Tibial nerve (tissue), 4 donors: ENCODE data around the gene TENM4. TPM values are rescaled to one million over a fixed set of nuclear protein-coding genes. Genes with fewer than 3 reads are reported as not detected.
"Not testable (repeated sequence)": the region's sequence is repeated elsewhere in the genome, so short reads cannot be mapped to it uniquely, and the experiment has no call there.

Source experiments
- DNase-seq, 2 donors: peaks; one replicate each; pipeline ENCODE4 v3.0.0-alpha.2; 2019; ENCODE audit warnings: low spot score in 2 of 2
- H3K27ac ChIP-seq, 4 donors: fragments of 200-600 bp; sonication (generic) in 3 of 4; one replicate each; pipeline ENCODE4 v1.5.1; 2017 to 2019; ENCODE audit warnings: mild to moderate bottlenecking in 1 of 4
- H3K27me3 ChIP-seq, 2 donors: fragments of 200-600 bp; sonication (generic) in 1 of 2; one replicate each; pipeline versions ENCODE4 v1.5.1 to v1.6.0; 2017 to 2019
- H3K36me3 ChIP-seq, 3 donors: fragments of 200-600 bp; sonication (generic); one replicate each; pipeline ENCODE4 v1.5.1; 2018 to 2019
- H3K4me1 ChIP-seq, 4 donors: fragments of 200-600 bp; sonication (generic) in 3 of 4; one replicate each; pipeline ENCODE4 v1.5.1; 2017 to 2019
- H3K4me3 ChIP-seq, 4 donors: fragments of 200-600 bp; sonication (generic) in 3 of 4; one replicate each; pipeline ENCODE4 v1.5.1; 2017 to 2019; ENCODE audit warnings: mild to moderate bottlenecking in 1 of 4, moderate library complexity in 1 of 4
- H3K9me3 ChIP-seq, 4 donors: fragments of 200-600 bp; sonication (generic) in 3 of 4; one replicate each; pipeline ENCODE4 v1.5.1; 2017 to 2019
- EP300 ChIP-seq, 2 donors: sonication (generic); formaldehyde crosslinking; IDR thresholded peaks; one replicate each; pipeline ENCODE4 v1.6.1; 2017; ENCODE audit warnings: antibody characterized with exemption in 2 of 2, mild to moderate bottlenecking in 1 of 2
- POLR2A ChIP-seq, 2 donors: fragments of 450-650 bp; IDR thresholded peaks; one replicate each; pipeline ENCODE4 v1.6.1; 2017; ENCODE audit warnings: antibody characterized with exemption in 2 of 2, mild to moderate bottlenecking in 2 of 2, moderate library complexity in 2 of 2
- WGBS, 2 donors: methylation state at CpG; one replicate each; pipeline ENCODE4 v1.1.5; 2018; 5-methylcytosine and 5-hydroxymethylcytosine counted together
- total RNA-seq, 4 donors: library from RNA; depleted of rRNA; stranded (reverse); fragments of >200 nt; gene quantifications; one replicate each; pipeline ENCODE4 v1.1.0, GENCODE V29; 2016
- TF ChIP-seq, protein P1 (sequence below), 5 experiments: fragments of 200-600 bp in 3 of 5; fragments of 450-650 bp in 2 of 5; sonication (generic) in 3 of 5; IDR thresholded peaks; one replicate each; pipeline ENCODE4 v1.5.1; 2016 to 2019; ENCODE audit warnings: antibody characterized with exemption in 5 of 5, mild to moderate bottlenecking in 3 of 5, moderate library complexity in 2 of 5

TENM4 gene
- total RNA-seq, 4 donors from 2014 or later: 15.3 to 36.3 (median 19.6) TPM

DNA sequence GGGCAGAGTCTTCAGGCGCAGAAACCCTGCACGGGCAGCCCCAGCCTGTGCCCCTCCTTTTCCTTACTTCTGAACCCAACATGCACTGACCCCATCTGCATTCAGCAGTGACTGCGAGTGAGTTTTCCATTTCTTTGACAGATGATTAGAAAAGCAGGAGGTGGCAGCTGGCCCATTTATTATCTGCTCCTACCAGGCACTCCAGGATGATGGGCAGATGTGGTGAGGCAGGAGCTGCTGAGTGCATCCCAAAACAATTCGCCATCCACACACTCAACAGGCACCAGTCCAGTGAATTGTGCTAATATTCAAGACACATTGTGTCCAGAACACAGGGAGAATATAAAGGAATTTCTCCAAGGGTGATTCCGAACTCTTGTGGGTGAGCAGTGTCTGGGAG, 208.5 kb downstream of the TENM4 start:
- TF ChIP-seq EP300 (IDR thresholded peaks at IDR 0.05): no peak
- TF ChIP-seq, protein P1, sequence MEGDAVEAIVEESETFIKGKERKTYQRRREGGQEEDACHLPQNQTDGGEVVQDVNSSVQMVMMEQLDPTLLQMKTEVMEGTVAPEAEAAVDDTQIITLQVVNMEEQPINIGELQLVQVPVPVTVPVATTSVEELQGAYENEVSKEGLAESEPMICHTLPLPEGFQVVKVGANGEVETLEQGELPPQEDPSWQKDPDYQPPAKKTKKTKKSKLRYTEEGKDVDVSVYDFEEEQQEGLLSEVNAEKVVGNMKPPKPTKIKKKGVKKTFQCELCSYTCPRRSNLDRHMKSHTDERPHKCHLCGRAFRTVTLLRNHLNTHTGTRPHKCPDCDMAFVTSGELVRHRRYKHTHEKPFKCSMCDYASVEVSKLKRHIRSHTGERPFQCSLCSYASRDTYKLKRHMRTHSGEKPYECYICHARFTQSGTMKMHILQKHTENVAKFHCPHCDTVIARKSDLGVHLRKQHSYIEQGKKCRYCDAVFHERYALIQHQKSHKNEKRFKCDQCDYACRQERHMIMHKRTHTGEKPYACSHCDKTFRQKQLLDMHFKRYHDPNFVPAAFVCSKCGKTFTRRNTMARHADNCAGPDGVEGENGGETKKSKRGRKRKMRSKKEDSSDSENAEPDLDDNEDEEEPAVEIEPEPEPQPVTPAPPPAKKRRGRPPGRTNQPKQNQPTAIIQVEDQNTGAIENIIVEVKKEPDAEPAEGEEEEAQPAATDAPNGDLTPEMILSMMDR (IDR thresholded peaks at IDR 0.05): no peak
- no peak for TF ChIP-seq POLR2A (IDR thresholded peaks at IDR 0.05)
- Histone ChIP-seq H3K27ac (no peak overlapping the region), H3K36me3 (no peaks in the 10 kb centered on the region), H3K4me3 (no peak overlapping the region), H3K9me3 (no peaks in the 10 kb centered on the region), H3K4me1 (peaks cover 0 to 10% (median 0%) of the 10 kb centered on the region in 4 donors), H3K27me3 (no peaks in the 10 kb centered on the region)
- DNase-seq: no peak
- WGBS, 2 donors: 81% methylated on average over 5 of the region's 5 CpGs

DNA sequence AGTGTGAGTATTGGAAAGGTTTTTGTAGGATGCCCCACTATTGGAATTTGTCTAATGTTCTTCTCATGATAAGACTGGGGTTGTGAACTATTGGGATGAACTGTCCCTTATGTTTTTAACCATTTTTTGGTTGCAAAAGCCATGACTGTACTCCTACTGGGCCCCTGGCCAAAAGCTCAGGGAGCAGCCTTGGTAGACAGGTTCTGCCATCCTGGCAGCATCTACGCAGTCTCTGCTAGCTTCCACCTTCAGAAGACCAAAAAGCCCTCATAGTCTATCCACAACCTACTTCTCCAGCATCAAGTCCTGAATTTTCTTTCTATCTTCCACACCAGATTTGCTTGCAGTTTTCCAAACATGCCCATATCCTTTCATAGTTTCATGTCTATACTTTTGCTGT, 211.8 kb downstream of the TENM4 start:
- no peak overlapping the region for H3K4me3 ChIP-seq
- no peaks in the 10 kb centered on the region for H3K9me3 ChIP-seq
- H3K4me1 ChIP-seq: peaks cover 0 to 5% (median 0%) of the 10 kb centered on the region in 4 donors
- no peak for DNase-seq
- H3K36me3 ChIP-seq: no peaks in the 10 kb centered on the region
- no peak overlapping the region for H3K27ac ChIP-seq
- 97 to 100% methylated on average over 1 of the region's 1 CpG for WGBS, 2 donors
- H3K27me3 ChIP-seq: no peaks in the 10 kb centered on the region
- TF ChIP-seq, protein P1 (IDR thresholded peaks at IDR 0.05): no peak
- TF ChIP-seq EP300 (IDR thresholded peaks at IDR 0.05): no peak
- TF ChIP-seq POLR2A (IDR thresholded peaks at IDR 0.05): no peak

DNA sequence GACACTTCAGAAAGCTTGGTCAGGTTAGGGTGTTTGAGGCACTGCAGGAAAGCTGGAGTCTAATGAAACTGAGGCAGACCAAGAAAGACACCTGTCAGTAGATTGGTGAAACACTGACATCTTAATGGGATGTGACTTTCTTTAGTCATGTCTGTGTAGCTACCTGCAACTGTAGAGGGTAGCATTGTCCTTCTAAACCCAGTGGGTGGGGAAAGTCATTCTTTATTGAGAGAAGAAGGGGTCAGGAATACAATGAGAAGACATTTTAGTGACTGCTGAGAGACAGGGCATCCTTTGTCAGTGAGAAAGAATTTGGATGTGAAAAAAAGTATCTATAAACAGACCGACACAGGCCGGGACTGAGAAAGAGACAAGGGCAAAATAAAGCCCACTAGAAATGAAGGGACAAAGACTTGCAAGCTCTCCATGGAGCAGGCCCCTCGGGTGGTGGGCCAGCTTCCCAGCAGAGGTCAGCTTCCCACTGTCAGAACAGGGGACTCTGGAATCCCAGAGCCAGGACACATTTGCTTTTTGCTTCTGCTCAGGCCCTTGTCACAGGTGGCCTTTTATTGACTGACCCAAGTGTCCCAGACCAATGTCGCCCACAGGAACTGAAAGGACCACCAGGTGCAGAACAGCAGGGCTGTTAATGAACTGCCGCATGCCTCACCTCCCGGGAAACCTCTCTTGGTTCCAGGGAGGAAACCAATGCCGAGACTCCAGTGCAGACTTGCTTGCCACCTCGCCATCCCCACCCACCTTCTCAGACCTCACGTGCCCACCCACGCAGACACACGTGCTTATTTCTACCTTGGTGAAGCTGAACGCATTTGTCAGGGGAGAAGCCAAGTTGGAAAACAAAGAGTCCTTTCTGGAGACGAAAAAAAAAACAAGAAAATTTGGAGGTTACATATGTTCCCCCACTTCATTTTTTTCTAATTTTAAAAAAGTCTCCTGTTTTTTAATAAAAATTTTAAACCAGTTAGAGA, 212.8 kb downstream of the TENM4 start:
- 54 to 57% methylated on average over 12 to 13 of the region's 13 CpGs for WGBS, 2 donors

DNA sequence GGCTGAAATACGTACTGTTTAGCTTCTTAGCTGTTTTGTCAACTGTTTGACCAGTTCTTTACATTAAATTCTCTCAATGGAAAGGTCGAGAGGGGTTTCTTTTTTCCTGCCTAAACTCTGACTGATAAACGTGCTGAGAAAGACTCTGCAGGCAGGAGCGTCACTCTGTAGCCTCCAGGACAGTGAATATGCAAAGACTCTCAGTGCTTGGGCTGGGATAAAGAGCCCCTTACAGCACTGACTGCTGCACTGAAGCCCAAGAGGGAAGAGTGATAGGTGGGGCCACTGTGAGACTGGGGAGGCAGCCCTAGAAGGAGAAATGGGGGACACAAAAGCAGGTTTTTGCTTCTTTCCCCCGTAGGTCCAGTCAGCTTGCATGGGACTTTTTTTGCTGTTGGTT, 213.5 kb downstream of the TENM4 start:
- Histone ChIP-seq H3K4me1 (peaks cover 0 to 5% (median 0%) of the 10 kb centered on the region in 4 donors), H3K4me3 (no peak overlapping the region), H3K9me3 (no peaks in the 10 kb centered on the region), H3K27me3 (no peaks in the 10 kb centered on the region), H3K36me3 (no peaks in the 10 kb centered on the region), H3K27ac (no peak overlapping the region)
- TF ChIP-seq, protein P1 (IDR thresholded peaks at IDR 0.05): no peak
- no peak for DNase-seq
- 62 to 67% methylated on average over 5 of the region's 5 CpGs for WGBS, 2 donors

More for the DNA sequence above, 212.8 kb downstream of the TENM4 start:
- H3K4me3 ChIP-seq: no peak overlapping the region
- H3K27me3 ChIP-seq: no peaks in the 10 kb centered on the region
- no peaks in the 10 kb centered on the region for H3K36me3 ChIP-seq
- H3K27ac ChIP-seq: no peak overlapping the region
- no peak for DNase-seq
- no peaks in the 10 kb centered on the region for H3K9me3 ChIP-seq
- H3K4me1 ChIP-seq: peaks cover 0 to 5% (median 0%) of the 10 kb centered on the region in 4 donors
- TF ChIP-seq EP300 (IDR thresholded peaks at IDR 0.05) (no peak), POLR2A (IDR thresholded peaks at IDR 0.05) (no peak)
- TF ChIP-seq, protein P1 (IDR thresholded peaks at IDR 0.05): no peak

- TF ChIP-seq EP300 (IDR thresholded peaks at IDR 0.05) (no peak), POLR2A (IDR thresholded peaks at IDR 0.05) (no peak)
- TF ChIP-seq, protein P1 (IDR thresholded peaks at IDR 0.05): no peak
- no peaks in the 10 kb centered on the region for H3K36me3 ChIP-seq
- DNase-seq: no peak
- H3K27ac ChIP-seq: no peak overlapping the region
- H3K4me1 ChIP-seq: peaks cover 0 to 5% (median 0%) of the 10 kb centered on the region in 4 donors
- WGBS, 2 donors: 34 to 40% methylated on average over 4 of the region's 4 CpGs
- no peaks in the 10 kb centered on the region for H3K27me3 ChIP-seq
- H3K9me3 ChIP-seq: no peaks in the 10 kb centered on the region
- no peak overlapping the region for H3K4me3 ChIP-seq
Measured at GRCh38 chr11:79226126-79226525, 214.7 kb downstream of the TENM4 start.

- H3K4me3 ChIP-seq, H3K4me1 ChIP-seq, H3K9me3 ChIP-seq, H3K27ac ChIP-seq, DNase-seq, H3K36me3 ChIP-seq, H3K27me3 ChIP-seq: not testable (repeated sequence)
- 92 to 93% methylated on average over 5 of the region's 5 CpGs for WGBS, 2 donors
Measured at GRCh38 chr11:79222163-79222562, 218.7 kb downstream of the TENM4 start.
